HG03064 (cell line): Measurements from ENCODE around the gene HMGXB3.
"Not testable (repeated sequence)": the region's sequence is repeated elsewhere in the genome, so short reads cannot be mapped to it uniquely, and the experiment has no call there.

Experiments
- ATAC-seq: cut with Tn5 transposase; IDR thresholded peaks from one replicate; pipeline ENCODE4 v1.9.1; 2021; ENCODE audit warnings: low read depth; ENCODE audit not compliant: unreplicated experiment

HMGXB3 gene

GRCh38 chr5:150080696-150081435 lies 80.3 kb downstream of the HMGXB3 start:
- no peak for ATAC-seq

GRCh38 chr5:150081541-150082283 lies 81.2 kb downstream of the HMGXB3 start:
- no peak for ATAC-seq

- ATAC-seq, result no peak
These were observed 81.8 kb downstream of the HMGXB3 start for GRCh38 chr5:150082374-150082773.

GRCh38 chr5:150082889-150083288 lies 82.3 kb downstream of the HMGXB3 start:
- ATAC-seq, result no peak

- ATAC-seq, result not testable (repeated sequence)
These were observed 84.2 kb downstream of the HMGXB3 start for GRCh38 chr5:150084754-150085153.

GRCh38 chr5:150085191-150085912 lies 84.8 kb downstream of the HMGXB3 start:
- ATAC-seq, result no peak

GRCh38 chr5:150085950-150086715 lies 85.6 kb downstream of the HMGXB3 start, which contains the start of gene CSF1R:
TSS of gene CSF1R (minus strand) at chr5:150086554. CDS start at chr5:150086427, 127 bp downstream.
- ATAC-seq, result no peak

GRCh38 chr5:150092159-150092787 lies 91.7 kb downstream of the HMGXB3 start:
- ATAC-seq, result peak; percentile 85

GRCh38 chr5:150097152-150097551 lies 96.6 kb downstream of the HMGXB3 start:
- ATAC-seq, result no peak

- ATAC-seq, result no peak
These were observed 100.5 kb downstream of the HMGXB3 start for GRCh38 chr5:150101023-150101422.
